Stimulated activated CD8-positive, alpha-beta memory T cell treated with anti-CD3 and anti-CD28 coated beads, Interleukin-2, amount 100 ng/mL, for 48 hours (primary cell): ENCODE data around the gene RUNX2.
A peak's percentile ranks its signal among the peaks of the same experiment; 100 is the strongest.

Source experiments
- DNase-seq, 2 donors: peaks; one replicate each; pipeline ENCODE4 v3.0.0-alpha.2; 2020; ENCODE audit warnings: low read depth in 2 of 2

RUNX2 gene

GRCh38 chr6:45675634-45676033, 347.5 kb downstream of the RUNX2 start:
- no peak for DNase-seq

- no peak for DNase-seq
Measured at GRCh38 chr6:45676380-45676779, 348.2 kb downstream of the RUNX2 start.

GRCh38 chr6:45677381-45678284, 349.5 kb downstream of the RUNX2 start:
- DNase-seq, result peak in 1 of 2 donors; percentile 37

GRCh38 chr6:45678285-45678607, 350.1 kb downstream of the RUNX2 start:
- DNase-seq, result no peak

- no peak for DNase-seq
Measured at GRCh38 chr6:45679163-45679562, 351.0 kb downstream of the RUNX2 start.

DNA sequence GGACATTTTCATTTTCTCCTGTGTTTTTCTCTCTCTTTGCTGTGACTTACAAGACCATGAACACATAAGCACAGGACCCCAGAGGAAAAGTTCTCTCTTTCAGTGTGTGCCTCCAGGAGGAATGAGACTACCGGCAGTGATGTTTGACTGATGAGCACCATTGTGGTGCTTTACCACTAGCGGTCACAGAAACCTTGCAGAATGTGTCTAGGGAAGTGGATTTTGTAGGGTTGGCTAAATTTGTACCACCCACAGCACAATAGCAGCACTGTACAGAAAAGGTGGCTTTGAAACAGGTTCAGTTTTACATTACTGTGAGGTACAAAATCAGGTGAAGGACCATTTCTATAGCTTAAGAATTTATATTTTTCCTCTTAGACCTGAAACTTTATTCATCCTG, 351.5 kb downstream of the RUNX2 start:
- no peak for DNase-seq

DNA sequence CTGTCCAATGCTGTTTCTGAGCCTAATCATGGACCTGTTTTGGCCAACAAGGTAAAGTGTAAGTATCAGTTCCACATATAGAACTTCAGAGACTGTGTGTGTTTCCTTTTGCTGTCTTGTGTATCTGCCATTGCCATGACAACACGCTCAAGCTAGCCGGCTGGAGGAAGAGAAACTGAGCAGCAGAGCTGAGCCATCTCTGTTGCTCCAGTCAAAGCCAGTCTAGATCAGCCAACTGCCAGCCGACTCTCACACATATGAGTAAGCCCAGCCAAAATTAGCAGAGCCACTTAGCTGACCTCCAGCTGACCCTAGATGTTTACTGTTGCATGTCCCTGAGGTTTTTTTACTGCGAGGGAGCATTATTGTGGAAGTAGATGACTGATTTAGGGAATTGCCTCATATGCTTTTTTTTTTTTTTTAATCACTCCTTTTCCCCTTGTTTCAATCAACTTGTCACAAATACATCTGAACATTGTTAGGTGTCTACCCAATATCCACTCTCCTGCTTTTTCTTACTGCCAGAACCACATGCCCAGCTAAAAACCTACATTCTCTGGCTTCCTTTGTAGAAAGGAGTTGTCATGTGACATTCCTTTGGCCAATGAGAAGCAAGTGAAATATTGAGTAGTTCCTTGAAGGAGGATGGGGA, 353.9 kb downstream of the RUNX2 start:
- DNase-seq, result no peak

GRCh38 chr6:45684476-45684875, 356.3 kb downstream of the RUNX2 start:
- DNase-seq, result no peak

DNA sequence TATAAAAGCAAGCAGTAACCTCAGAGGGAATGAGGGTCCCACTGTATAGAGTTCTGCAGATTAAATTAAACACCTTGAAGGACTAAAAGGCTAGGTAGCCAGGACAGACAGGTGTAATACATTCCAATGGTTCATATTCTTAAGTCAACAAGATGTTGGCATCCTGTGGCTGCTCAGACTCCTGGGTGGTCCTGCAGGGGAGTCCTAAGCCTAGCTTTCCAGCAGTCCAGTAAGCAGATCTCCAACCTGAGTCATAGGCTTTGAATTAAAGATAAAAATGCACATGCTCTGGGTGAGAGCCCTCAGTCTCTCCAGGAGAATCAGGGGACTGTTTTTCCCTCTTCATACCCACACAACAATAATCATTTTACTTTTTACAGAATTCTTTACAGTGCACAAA, 356.9 kb downstream of the RUNX2 start:
- no peak for DNase-seq

DNA sequence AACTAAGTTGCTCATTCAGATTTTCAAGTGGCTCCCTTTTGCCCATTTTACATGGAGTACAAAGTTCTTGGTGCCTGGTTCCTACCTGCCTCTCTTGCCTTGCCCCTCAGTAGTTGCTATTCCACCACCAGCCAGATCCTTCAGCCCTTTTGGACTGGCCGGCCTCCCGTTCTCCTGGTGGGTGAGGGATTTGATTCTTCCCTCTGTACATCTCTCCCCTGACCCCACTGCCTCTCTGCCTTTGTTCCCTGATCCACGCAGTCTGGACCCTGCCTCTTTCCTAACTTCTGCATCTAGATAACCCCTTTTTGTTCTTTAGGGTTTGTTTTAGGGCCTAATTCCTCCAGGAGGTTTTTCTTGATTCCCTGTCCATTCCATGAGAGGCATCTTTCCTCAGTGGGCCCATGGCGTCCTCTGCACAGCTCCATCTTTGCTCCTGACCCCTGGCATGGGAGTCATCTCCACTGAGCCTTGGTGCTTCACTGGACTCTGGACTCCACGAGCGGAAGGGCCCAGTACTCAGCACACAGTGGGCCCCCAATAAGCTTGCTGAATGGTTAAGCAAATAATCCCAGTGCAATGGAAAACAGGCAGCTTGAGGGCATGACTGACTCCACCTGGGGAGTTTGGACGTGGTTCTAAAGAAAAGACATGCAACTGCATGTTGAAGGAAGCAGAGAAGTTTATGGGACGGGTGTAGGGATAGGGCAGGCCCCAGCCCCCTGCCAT, 358.9 kb downstream of the RUNX2 start:
- no peak for DNase-seq

DNA sequence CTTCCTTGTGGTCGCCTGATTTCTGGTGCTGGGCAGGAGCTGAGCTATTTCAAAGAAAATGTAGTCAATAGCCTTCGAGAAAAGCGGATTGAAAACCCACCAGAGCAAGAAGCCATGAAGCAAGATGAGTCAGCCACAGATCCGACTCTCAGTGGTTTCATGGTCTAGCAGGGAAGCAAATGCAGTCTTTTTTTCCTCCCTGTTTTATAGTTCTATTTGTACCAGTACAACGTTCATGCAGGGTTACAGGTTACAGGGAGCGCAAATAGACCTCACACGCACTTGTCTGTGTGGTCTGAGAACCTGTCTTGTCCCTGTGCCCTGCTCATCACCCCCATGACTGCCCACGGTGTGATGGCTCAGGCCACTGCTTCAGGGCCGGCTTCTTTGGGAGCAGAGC, 359.4 kb downstream of the RUNX2 start:
- DNase-seq, result no peak

DNA sequence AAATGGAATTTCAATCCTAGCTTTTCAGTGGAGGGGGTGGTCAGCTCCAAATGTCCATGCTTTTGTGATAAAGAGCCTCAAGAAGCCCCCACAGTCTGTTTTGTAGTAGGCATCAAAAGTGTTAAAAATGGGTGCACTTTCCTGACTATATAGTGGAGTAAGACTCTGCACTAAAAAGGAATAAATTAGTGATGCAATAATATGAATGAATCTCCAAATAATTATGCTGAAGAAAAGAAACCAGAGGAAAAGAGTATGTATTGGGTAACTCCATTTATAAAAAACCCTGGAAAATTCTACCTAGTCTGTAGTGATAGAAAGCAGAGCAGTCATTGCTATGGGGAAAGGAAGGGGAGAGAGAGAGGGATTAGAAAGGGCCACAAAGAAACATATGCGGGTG, 360.1 kb downstream of the RUNX2 start:
- no peak for DNase-seq

GRCh38 chr6:45689926-45690615, 361.9 kb downstream of the RUNX2 start:
- no peak for DNase-seq

DNA sequence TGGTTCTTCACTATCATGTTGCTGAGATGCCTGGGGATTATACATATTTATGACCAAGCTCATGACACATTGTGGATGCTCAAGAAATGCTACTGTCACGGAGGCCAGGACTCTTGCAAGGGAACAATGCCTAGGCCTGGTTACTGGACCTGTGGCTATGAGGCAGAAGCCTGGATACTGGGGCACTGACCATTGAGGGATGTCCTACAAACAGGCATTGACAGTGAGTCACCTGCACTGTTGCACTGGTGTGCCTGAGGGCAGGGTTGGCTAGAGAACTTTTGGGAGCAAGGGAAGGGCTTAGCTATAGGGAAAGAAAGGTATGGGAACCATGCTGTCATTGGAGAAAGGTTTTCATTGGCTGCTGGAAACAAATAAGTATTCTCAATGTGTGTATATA, 362.7 kb downstream of the RUNX2 start:
- no peak for DNase-seq

- DNase-seq, result no peak
Measured at GRCh38 chr6:45691426-45691825, 363.3 kb downstream of the RUNX2 start.

DNA sequence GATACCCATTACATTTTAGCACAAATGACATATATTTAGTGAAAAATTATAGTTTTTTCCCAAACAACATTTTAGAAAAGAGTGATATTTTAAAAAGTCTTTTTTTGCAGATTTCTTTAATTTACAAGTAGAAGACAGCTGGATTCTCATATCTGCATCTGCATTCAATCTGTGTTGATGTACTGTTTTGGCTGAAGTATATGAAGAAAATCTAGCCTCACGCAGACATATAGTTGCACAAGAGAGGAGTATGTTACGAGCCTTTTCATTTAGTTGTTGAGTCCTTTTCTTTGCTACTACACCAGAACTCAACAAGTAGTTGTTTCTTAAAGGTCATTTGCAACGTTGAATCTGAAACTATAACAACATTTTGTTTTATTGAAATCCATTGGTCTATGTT, 363.9 kb downstream of the RUNX2 start:
- no peak for DNase-seq

GRCh38 chr6:45696738-45697137, 368.6 kb downstream of the RUNX2 start:
- no peak for DNase-seq

GRCh38 chr6:45697605-45698004, 369.5 kb downstream of the RUNX2 start:
- no peak for DNase-seq

DNA sequence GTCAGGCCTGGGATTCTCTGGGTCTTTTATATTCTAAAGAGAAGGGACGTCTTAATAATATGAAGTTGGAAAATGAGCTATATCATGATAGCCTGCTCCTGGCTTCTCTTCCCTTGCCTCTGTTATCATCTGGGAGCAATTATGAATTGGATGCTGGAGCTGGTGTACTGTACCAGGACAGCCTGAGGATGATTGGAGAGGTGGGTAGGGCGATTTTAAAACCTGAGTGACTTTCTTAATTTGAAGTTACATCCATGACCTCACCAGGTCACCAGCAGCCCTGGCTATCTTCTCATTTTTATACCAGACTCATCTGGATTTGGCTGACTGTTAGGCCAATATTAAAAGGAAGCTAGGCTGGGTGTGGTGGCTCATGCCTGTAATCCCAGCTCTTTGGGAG, 369.9 kb downstream of the RUNX2 start:
- DNase-seq, result no peak

- no peak for DNase-seq
Measured at GRCh38 chr6:45699663-45700062, 371.5 kb downstream of the RUNX2 start.

DNA sequence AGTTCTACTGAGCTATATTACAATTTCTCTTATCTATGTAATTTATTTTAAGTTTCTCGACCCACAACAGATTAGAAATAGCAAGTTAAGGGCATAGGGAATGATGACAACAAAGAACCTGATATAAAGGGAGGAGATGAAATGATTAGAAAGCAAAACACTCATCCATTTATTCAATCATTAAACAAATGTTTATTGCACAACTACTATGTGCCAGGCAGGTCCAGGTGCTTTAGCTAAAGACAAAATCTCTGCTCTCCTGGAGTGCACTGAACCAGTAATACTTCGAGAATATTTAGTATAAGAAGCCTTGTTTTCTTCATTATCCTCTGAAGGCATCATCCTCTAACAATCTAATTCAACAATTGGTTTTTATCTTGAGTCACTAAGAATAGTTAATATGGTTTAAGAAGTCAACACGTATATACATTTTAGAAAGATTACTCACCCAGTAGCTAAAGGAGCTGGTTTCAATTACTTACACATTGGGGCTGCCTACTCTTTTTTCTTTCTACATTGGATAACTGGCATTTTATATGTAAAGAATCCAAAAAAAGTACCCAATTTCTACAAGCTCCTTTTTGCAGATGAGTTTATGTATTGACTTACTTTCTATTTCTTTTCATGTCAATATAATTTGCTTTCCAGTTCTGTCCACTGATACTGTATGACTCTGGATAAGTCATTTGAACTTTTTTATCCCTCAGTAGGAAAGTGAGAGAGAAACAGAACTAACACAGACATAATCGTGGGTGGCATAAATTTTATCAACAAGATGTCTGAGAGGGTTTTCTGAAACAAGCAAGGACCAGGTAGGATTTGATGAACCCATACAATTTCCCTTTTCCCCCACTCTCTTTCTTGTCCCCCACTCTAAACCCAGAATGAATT, 375.0 kb downstream of the RUNX2 start:
- DNase-seq, result no peak
